Measurements from ENCODE around the gene KCTD2.
"Not testable (repeated sequence)": the region's sequence is repeated elsewhere in the genome, so short reads cannot be mapped to it uniquely, and the experiment has no call there.

Gene KCTD2

DNA sequence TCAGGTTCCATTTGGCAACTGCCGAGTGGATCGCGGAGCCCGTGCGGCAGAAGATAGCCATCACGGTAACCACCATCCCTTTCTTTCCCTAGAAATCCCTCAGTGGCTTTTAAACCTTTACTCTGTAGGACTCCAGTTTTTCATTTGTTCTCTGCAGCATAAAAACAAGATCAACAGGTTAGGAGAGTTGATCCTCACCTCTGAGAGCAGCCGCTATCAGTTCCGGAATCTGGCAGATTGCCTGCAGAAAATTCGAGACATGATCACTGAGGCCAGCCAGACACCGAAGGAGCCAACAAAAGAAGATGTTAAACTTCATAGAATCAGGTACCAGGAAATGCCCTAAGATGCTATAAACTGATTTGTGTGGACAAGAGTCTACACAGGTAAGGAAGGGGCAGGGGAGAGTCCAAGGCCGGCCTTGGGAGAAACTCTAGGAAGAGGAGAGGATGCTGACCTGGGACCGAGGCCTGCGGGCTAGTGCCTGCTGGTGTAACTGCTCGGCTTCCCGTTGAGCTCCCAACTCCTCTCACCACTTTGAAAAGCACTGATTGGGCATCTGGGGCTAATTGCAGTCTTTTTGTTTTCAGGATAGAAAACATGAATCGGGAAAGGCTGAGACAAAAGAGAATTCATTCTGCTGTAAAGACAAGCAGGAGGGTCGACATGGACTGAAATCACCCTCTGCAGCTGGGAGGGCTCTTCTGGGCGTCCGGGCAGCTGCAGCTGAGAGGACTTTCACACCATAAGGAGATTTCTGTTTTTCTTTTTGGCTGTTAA lies 26.5 kb upstream of the KCTD2 start:
- DNase-seq (ENCODE audit: low spot score) = no peak

GRCh38 chr17:75024686-75025397 lies 22.2 kb upstream of the KCTD2 start:
- DNase-seq (ENCODE audit: low spot score) = no peak

- DNase-seq (ENCODE audit: low spot score) = not testable (repeated sequence)
Measured at GRCh38 chr17:75025398-75025734, 21.7 kb upstream of the KCTD2 start.

DNA sequence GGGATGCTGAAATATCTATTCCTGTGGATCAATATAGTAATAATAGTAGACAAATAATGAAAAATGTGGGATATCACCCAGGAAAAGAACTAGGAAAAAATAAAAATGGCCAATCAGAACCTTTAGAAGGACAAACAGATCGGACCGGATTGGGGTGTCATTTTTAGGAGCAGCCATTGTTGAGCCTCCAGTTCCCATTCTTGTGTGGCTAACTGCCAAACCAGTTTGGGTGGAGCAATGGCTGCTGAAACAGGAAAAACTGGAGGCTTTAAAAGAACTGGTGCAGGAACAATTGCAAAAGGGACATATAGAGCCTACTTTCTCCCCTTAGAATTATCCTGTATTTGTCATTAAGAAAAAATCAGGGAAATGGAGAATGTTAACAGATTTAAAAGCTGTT lies 20.4 kb upstream of the KCTD2 start:
- not testable (repeated sequence) for DNase-seq (ENCODE audit: low spot score)

DNA sequence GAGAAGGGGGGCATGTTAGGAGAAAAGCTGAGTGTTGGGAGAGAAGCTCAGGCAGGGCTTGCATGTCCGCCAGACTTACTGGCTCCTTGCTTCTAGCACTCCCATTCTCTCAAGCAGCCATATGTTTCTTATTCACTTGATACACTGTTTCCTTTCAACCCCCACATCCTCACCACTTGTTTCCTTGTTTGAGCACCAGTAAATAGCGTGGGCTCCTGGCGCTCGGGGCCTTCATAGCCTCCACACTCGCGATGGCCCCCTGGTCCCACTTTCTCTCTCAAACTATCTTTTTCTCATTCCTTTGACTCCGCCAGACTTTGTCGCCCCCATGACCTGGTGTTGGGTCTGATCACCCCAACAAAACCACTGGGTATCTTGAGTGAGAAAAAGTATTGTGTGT lies 16.9 kb upstream of the KCTD2 start:
- no peak for DNase-seq (ENCODE audit: low spot score)

GRCh38 chr17:75031972-75032719 lies 14.9 kb upstream of the KCTD2 start:
- DNase-seq (ENCODE audit: low spot score) = peak; percentile 73

- no peak for DNase-seq (ENCODE audit: low spot score)
Measured at GRCh38 chr17:75032720-75033280, 14.2 kb upstream of the KCTD2 start.

- peak; percentile 88 for DNase-seq (ENCODE audit: low spot score)
Measured at GRCh38 chr17:75033346-75034235, 13.4 kb upstream of the KCTD2 start.

GRCh38 chr17:75034236-75034908 lies 12.7 kb upstream of the KCTD2 start:
- DNase-seq (ENCODE audit: low spot score) = peak; percentile 73

DNA sequence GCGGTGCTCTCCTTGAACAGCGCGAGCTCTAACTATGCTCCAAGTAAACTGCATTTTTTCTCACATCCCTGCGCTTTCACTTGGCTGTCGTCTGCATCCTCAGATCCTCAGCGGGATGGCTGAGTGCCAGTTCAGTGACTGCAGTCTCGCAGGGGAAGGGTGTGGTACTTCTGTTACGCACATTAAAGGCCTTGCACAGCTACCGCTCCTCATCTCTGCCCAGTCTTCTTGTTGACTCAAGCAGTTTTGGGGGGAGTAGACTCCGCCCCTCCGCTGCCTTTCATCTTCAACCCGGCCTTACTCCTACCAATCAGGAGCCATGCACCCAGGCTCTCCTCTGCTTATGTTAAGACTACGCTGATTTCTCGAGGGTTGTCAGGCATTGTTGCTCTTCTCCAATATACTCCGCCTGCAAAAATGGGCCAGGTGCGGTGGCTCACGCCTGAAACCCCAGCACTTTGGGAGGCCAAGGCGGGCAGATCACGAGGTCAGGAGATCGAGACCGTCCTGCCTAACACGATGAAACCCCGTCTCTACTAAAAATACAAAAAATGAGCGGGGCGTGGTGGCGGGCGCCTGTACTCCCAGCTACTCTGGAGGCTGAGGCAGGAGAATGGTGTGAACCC lies 10.3 kb upstream of the KCTD2 start:
- DNase-seq (ENCODE audit: low spot score) = no peak

DNA sequence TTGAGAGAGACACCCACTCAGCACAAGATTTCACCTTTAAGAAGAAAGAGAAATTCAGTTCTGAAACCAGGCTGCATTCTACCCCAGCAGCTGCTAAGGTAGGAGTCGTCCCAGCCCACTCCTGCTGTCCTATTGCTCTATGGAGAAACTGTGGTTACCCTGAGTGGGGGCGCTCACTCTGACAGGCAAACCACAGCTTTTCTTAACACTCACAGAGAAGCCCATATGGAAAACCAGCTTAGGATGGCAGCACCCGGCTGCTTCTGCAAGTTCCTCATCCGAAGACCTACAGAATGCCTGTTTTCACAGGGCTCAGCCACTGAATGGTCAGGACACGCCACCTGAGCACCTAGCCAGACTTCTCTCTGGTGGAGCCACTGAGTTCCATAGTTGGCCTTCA lies 7.8 kb upstream of the KCTD2 start:
- no peak for DNase-seq (ENCODE audit: low spot score)

DNA sequence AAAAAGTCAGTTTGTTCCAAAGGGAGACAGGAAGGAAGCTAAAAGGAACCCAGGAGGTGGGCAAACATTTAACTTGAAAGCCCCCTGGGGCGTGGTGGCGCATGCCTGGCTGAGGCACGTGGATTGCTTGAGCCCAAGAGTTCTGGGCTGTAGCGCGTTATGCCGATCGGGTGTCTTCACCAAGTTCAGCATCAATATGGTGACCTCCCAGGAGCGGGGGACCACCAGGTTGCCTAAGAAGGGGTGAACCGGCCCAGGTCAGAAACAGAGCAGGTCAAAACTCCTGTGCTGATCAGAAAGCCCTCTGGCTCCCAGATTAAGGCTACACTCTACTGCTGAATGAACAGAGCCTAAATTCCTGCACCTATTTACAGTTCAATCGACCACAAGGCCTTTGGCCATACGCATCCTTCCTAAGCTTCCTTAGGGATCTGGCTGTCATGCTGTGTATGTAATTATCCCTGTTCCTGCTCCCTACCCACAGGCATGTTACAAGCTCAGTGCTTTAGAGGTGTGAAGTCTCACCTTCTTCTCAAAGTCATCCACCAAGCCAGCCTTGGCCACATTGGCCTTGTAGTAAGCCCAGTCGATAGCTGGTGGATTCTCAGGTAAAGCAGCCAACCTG lies 5.3 kb upstream of the KCTD2 start:
- no peak for DNase-seq (ENCODE audit: low spot score)

DNA sequence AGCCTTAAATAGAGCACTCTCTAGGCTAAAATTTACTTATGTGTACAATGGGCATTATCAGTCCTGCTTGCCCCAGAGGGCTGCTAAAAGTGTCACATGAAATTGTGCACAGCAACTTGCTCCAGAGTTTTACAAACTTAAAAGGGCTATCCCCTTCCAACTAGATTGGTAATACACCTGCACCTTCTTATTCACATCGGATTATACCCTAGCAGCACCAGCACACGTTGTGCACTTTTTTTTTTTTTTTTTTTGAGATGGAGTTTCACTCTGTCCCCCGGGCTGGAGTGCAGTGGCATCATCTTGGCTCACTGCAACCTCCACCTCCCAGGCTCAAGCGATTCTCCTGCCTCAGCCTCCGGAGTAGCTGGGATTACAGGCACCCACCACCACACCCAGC lies 3.2 kb upstream of the KCTD2 start:
- DNase-seq (ENCODE audit: low spot score) = not testable (repeated sequence)

- no peak for DNase-seq (ENCODE audit: low spot score)
Measured at GRCh38 chr17:75044716-75045115, 2.3 kb upstream of the KCTD2 start.

- DNase-seq (ENCODE audit: low spot score) = not testable (repeated sequence)
Measured at GRCh38 chr17:75045946-75046406, 1.0 kb upstream of the KCTD2 start.

- DNase-seq (ENCODE audit: low spot score) = no peak
Measured at GRCh38 chr17:75047398-75048098, 523 bp downstream of the KCTD2 start.

GRCh38 chr17:75048249-75048878 lies 1.3 kb downstream of the KCTD2 start:
- DNase-seq (ENCODE audit: low spot score) = no peak

DNA sequence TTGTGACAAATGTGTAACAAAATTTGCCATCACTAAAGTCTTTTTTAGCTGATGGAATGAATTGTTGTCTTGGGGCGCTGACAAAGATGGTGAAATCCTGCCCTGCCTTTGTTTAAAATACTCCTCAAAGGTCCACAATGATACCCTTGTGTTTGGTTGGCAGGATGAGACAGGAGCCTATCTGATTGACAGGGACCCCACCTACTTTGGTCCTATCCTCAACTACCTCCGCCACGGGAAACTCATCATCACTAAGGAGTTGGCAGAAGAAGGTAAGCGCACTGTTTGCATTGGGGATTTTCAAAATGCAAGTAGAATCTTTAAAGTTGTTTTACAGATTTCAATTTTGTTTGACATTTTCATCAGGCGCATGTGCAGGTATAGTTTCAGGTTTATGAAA lies 2.0 kb downstream of the KCTD2 start:
- no peak for DNase-seq (ENCODE audit: low spot score)

DNA sequence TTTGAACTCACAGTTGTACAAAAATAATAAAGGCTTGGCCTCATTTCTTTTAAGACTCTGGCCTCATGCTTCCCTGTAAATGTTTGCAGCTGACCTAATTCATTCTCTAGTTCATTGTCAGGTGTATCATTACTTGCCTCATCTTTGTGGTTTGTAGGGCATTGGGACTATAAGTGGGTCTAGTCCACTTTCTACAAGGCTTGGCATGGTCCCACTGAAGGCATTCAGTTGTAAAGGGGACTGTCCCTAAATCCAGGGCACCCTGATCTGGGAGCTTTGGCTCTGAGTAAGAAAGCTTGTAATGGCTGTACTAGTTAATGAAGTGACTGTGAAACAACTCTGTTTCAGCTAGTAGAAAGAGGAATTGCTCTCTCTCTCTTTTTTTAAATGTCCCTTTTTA lies 2.7 kb downstream of the KCTD2 start:
- no peak for DNase-seq (ENCODE audit: low spot score)

All from iPS-NIHi11 (cell line).